Stimulated activated CD8-positive, alpha-beta memory T cell treated with anti-CD3 and anti-CD28 coated beads, Interleukin-7, amount 100 ng/mL, for 24 hours (primary cell): Measurements from ENCODE around the gene SP9.

Experiments used
- DNase-seq: peaks from one replicate; pipeline ENCODE4 v3.0.0-alpha.2; 2020; ENCODE audit warnings: low read depth

SP9 gene

GRCh38 chr2:174333372-174334277, 1.1 kb upstream of the SP9 start:
- DNase-seq, result no peak

GRCh38 chr2:174334278-174334715, 457 bp upstream of the SP9 start:
- DNase-seq, result no peak

GRCh38 chr2:174335254-174335987, 667 bp downstream of the SP9 start:
- no peak for DNase-seq

- no peak for DNase-seq
Measured at GRCh38 chr2:174335988-174336500, 1.3 kb downstream of the SP9 start.

GRCh38 chr2:174336501-174337336, 2.0 kb downstream of the SP9 start:
- DNase-seq, result no peak

GRCh38 chr2:174337337-174338146, 2.8 kb downstream of the SP9 start:
- no peak for DNase-seq

GRCh38 chr2:174338147-174338605, 3.4 kb downstream of the SP9 start:
- no peak for DNase-seq

GRCh38 chr2:174338671-174339560, 4.2 kb downstream of the SP9 start:
- no peak for DNase-seq

GRCh38 chr2:174339561-174340399, 5.0 kb downstream of the SP9 start:
- no peak for DNase-seq

- DNase-seq, result no peak
Measured at GRCh38 chr2:174340400-174341292, 5.9 kb downstream of the SP9 start.

- DNase-seq, result peak; percentile 72
Measured at GRCh38 chr2:174341293-174341994, 6.7 kb downstream of the SP9 start.

GRCh38 chr2:174341995-174342685, 7.4 kb downstream of the SP9 start:
- no peak for DNase-seq

GRCh38 chr2:174342686-174343342, 8.1 kb downstream of the SP9 start:
- no peak for DNase-seq

GRCh38 chr2:174343343-174343622, 8.5 kb downstream of the SP9 start:
- DNase-seq, result no peak

- DNase-seq, result no peak
Measured at GRCh38 chr2:174343623-174344455, 9.1 kb downstream of the SP9 start.
